B cell (primary cell): ENCODE data around the gene TRMT2B. TPM values are rescaled to one million over a fixed set of nuclear protein-coding genes. Genes with fewer than 3 reads are reported as not detected.

ENCODE experiments used
- ATAC-seq: fragments of 200-7000 bp; cut with Tn5 transposase; one replicate; pipeline ENCODE4 v1.10.0; 2021; ENCODE audit warnings: low read depth, mild to moderate bottlenecking, moderate number of reproducible peaks, moderate library complexity
- CTCF ChIA-PET: fragments of 350-600 bp; sonication (Branson Sonifier 250); formaldehyde crosslinking; loops from one replicate; lab custom pipeline; 2021; ENCODE audit warnings: antibody characterized with exemption, inconsistent platforms; lab: Charles Lee
- POLR2A ChIA-PET: fragments of 350-600 bp; sonication (Branson Sonifier 250); formaldehyde crosslinking; loops from one replicate; lab custom pipeline; 2021; ENCODE audit warnings: antibody characterized with exemption; lab: Charles Lee
- DNase-seq: peaks from one replicate; pipeline ENCODE4 v3.0.0; 2013
- H2AFZ ChIP-seq: 2 replicates; pipeline ENCODE4 v1.6.1; 2012; ENCODE audit warnings: mild to moderate bottlenecking, low read depth, low read length; ENCODE audit not compliant: insufficient read depth, poor library complexity, severe bottlenecking
- H3K27ac ChIP-seq, 2 donors: 1 replicate in 1 of 2; 2 replicates in 1 of 2; pipeline ENCODE4 v1.5.1; 2012 to 2013; ENCODE audit warnings: low read length in 2 of 2, mild to moderate bottlenecking in 2 of 2, moderate library complexity in 1 of 2
- H3K27me3 ChIP-seq, 4 experiments: fragments of 200-600 bp in 1 of 4; sonication (generic) in 1 of 4; replicated peaks in 1 of 4; 1 replicate in 2 of 4; 2 replicates in 2 of 4; pipeline versions ENCODE4 v1.6.1 to v1.7.0; 2013 to 2016; ENCODE audit warnings: low read length in 3 of 4, mild to moderate bottlenecking in 2 of 4, mixed read lengths in 1 of 4, moderate library complexity in 1 of 4; ENCODE audit not compliant: insufficient read depth in 4 of 4, control insufficient read depth in 3 of 4; ENCODE audit errors: control extremely low read depth in 1 of 4
- H3K36me3 ChIP-seq, 2 experiments: replicated peaks in 1 of 2; 1 replicate in 1 of 2; 2 replicates in 1 of 2; pipeline versions ENCODE4 v1.6.1 to v1.7.1; 2013; ENCODE audit warnings: low read length in 1 of 2; ENCODE audit not compliant: insufficient read depth in 2 of 2, control insufficient read depth in 1 of 2; ENCODE audit errors: control extremely low read depth in 1 of 2, extremely low read depth in 1 of 2
- H3K4me1 ChIP-seq, 2 donors: fragments of 200-600 bp in 1 of 2; sonication (generic) in 1 of 2; 1 replicate in 1 of 2; 2 replicates in 1 of 2; pipeline versions ENCODE4 v1.5.1 to v1.6.1; 2013 to 2017; ENCODE audit warnings: low read length in 2 of 2; ENCODE audit not compliant: control insufficient read depth in 2 of 2, insufficient read depth in 2 of 2
- H3K4me2 ChIP-seq: replicated peaks from 2 replicates; pipeline ENCODE3; 2012; ENCODE audit warnings: mild to moderate bottlenecking, low read depth, low read length; ENCODE audit not compliant: poor library complexity, severe bottlenecking
- H3K4me3 ChIP-seq, 5 experiments: fragments of 200-600 bp in 1 of 5; sonication (generic) in 1 of 5; 1 replicate in 3 of 5; 2 replicates in 2 of 5; pipeline versions ENCODE4 v1.5.1 to v1.7.0; 2011 to 2016; ENCODE audit warnings: low read length in 4 of 5, mild to moderate bottlenecking in 4 of 5, low read depth in 2 of 5, control low read depth in 1 of 5, moderate library complexity in 1 of 5; ENCODE audit not compliant: insufficient read depth in 1 of 5; ENCODE audit errors: control extremely low read depth in 1 of 5, extremely low read depth in 1 of 5
- H3K79me2 ChIP-seq: fragments of 200-600 bp; sonication (generic); one replicate; pipeline ENCODE4 v1.6.0; 2016; ENCODE audit warnings: low read length; ENCODE audit not compliant: control insufficient read depth, insufficient read depth
- H3K9ac ChIP-seq: fragments of 200-600 bp; sonication (generic); 2 replicates; pipeline ENCODE4 v1.6.1; 2017; ENCODE audit warnings: mild to moderate bottlenecking, low read length, moderate library complexity
- H3K9me3 ChIP-seq, 3 donors: one replicate each; pipeline versions ENCODE4 v1.6.1 to v1.7.1; 2013; ENCODE audit warnings: low read length in 2 of 3; ENCODE audit not compliant: control insufficient read depth in 2 of 3, insufficient read depth in 1 of 3; ENCODE audit errors: control extremely low read depth in 1 of 3
- H4K20me1 ChIP-seq: 2 replicates; pipeline ENCODE4 v1.6.0; 2012; ENCODE audit warnings: mild to moderate bottlenecking, low read length; ENCODE audit not compliant: insufficient read depth, control insufficient read depth, poor library complexity, severe bottlenecking
- H3K27ac Mint-ChIP-seq: one replicate; pipeline ENCODE4 v1.8.0; 2021; ENCODE audit warnings: mixed read lengths
- H3K27me3 Mint-ChIP-seq: one replicate; pipeline ENCODE4 v1.8.0; 2021; ENCODE audit warnings: mixed read lengths
- H3K4me1 Mint-ChIP-seq: one replicate; pipeline ENCODE4 v1.8.0; 2021; ENCODE audit warnings: mixed read lengths
- H3K4me3 Mint-ChIP-seq: one replicate; pipeline ENCODE4 v1.8.0; 2021; ENCODE audit warnings: mixed read lengths
- H3K9me3 Mint-ChIP-seq: one replicate; pipeline ENCODE4 v1.8.0; 2022; ENCODE audit warnings: mixed read lengths; ENCODE audit not compliant: insufficient read depth
- EZH2 ChIP-seq: IDR thresholded peaks from 2 replicates; pipeline ENCODE4 v1.6.1; 2012; ENCODE audit warnings: borderline replicate concordance, low read depth, mild to moderate bottlenecking, moderate library complexity, low read length; ENCODE audit not compliant: insufficient read depth, poor library complexity, severe bottlenecking
- WGBS: methylation state at CpG from one replicate; pipeline ENCODE4 v1.1.5; 2013; ENCODE audit warnings: missing lambda C conversion rate; ENCODE audit not compliant: insufficient coverage; 5-methylcytosine and 5-hydroxymethylcytosine counted together
- intact Hi-C: fragments of 100-400 bp; cut with micrococcal nuclease; formaldehyde crosslinking; loops from one replicate; pipeline ENCODE4 v1.10.0; 2022
- polyA plus RNA-seq: library from polyadenylated mRNA; depleted of rRNA; stranded (reverse); fragments of >200 nt; gene quantifications from 2 replicates; pipeline ENCODE4 v1.2.3, GENCODE V29; 2012
- total RNA-seq, 2 donors: library from RNA; stranded (reverse); fragments of 120-200 nt in 1 of 2; gene quantifications; 1 replicate in 1 of 2; 2 replicates in 1 of 2; pipeline versions ENCODE4 v1.2.3 to v1.2.4, GENCODE V29; 2013 to 2022
- TF ChIP-seq, protein P1 (sequence below): fragments of 200-600 bp; IDR thresholded peaks from one replicate; pipeline ENCODE4 v1.8.0; 2022; ENCODE audit warnings: antibody characterized with exemption, mild to moderate bottlenecking

TRMT2B gene
- total and polyA plus RNA-seq, 2 donors (not counting 1 experiment from before 2014, with no cell fraction given): 30.9 to 51.2 TPM

DNA sequence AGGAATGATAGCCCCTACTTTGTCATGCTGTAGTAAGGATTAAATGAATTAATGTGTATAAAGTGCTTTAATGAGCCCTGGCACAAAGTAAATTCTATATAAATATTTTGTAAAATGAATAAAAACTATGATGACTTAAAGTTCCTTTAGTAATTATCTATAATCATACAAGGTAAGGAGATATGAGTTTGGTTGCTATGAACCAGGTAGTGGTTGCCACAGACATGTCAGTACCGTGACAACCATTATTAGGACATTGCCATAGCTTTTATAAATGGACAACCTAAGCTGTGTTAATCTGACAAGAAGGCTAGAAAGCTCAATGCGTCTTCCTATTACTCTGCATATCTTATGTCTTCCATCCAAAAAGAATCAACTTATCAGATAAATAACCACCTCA, 82.5 kb downstream of the TRMT2B start, which contains the start of gene ARL13A:
Gene ARL13A, plus strand, starts transcription at position 301 of the 400 bp plus-strand sequence. CDS start 3,982 bp downstream, outside the sequence.
- no peaks in the 10 kb centered on the region for H3K4me1 Mint-ChIP-seq
- intact Hi-C loops: no loop called here
- H3K27me3 ChIP-seq: no peaks in the 10 kb centered on the region
- no peak within 1 kb of the TSS for H3K27ac Mint-ChIP-seq
- POLR2A ChIA-PET: no interaction called here
- H3K36me3 ChIP-seq: no peaks in the 10 kb centered on the region
- DNase-seq (no peak), ATAC-seq (no peak)
- no peaks in the 10 kb centered on the region for H4K20me1 ChIP-seq
- no peak within 1 kb of the TSS for H3K4me3 Mint-ChIP-seq
- no peaks in the 10 kb centered on the region for H3K27me3 Mint-ChIP-seq
- no peak within 1 kb of the TSS for H3K27ac ChIP-seq
- H3K4me1 ChIP-seq: no peaks in the 10 kb centered on the region
- H2AFZ ChIP-seq: no peak within 1 kb of the TSS
- WGBS: no CpG with 5 or more reads among the region's 2 CpGs
- H3K4me3 ChIP-seq: no peak within 1 kb of the TSS
- H3K4me2 ChIP-seq: no peak within 1 kb of the TSS
- no peak for TF ChIP-seq EZH2
- TF ChIP-seq, protein P1, sequence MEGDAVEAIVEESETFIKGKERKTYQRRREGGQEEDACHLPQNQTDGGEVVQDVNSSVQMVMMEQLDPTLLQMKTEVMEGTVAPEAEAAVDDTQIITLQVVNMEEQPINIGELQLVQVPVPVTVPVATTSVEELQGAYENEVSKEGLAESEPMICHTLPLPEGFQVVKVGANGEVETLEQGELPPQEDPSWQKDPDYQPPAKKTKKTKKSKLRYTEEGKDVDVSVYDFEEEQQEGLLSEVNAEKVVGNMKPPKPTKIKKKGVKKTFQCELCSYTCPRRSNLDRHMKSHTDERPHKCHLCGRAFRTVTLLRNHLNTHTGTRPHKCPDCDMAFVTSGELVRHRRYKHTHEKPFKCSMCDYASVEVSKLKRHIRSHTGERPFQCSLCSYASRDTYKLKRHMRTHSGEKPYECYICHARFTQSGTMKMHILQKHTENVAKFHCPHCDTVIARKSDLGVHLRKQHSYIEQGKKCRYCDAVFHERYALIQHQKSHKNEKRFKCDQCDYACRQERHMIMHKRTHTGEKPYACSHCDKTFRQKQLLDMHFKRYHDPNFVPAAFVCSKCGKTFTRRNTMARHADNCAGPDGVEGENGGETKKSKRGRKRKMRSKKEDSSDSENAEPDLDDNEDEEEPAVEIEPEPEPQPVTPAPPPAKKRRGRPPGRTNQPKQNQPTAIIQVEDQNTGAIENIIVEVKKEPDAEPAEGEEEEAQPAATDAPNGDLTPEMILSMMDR: no peak
- no peaks in the 10 kb centered on the region for H3K9me3 ChIP-seq
- no peaks in the 10 kb centered on the region for H3K79me2 ChIP-seq
- no peaks in the 10 kb centered on the region for H3K9me3 Mint-ChIP-seq
- CTCF ChIA-PET: no interaction called here
- H3K9ac ChIP-seq: no peak within 1 kb of the TSS

DNA sequence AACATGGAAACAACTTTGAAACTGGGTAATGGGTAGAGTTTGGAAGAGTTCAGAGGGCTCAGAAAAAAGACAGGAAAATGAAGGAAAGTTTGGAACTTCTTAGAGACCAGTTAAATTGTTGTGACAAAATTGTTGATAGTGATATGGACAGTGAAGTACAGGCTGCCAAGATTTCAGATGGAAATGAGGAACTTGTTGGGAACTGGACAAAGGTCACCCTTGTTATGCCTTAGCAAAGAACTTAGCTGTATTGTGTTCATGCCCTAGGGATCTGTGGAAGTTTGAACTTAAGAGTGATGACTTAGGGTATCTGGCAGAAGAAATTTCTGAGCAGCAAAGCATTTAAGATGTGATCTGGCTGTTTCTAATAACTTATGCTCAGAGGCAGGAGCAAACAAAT, 87.5 kb downstream of the TRMT2B start:
- no peaks in the 10 kb centered on the region for H4K20me1 ChIP-seq
- H3K9me3 ChIP-seq: peaks cover 0 to 7% (median 0%) of the 10 kb centered on the region in 3 donors
- no peak overlapping the region for H3K4me3 ChIP-seq
- H3K9ac ChIP-seq: no peak overlapping the region
- Mint-ChIP-seq H3K27me3 (no peaks in the 10 kb centered on the region), H3K4me3 (no peak overlapping the region), H3K4me1 (no peaks in the 10 kb centered on the region), H3K27ac (no peak overlapping the region), H3K9me3 (no peaks in the 10 kb centered on the region)
- ChIA-PET POLR2A (no interaction called here), CTCF (no interaction called here)
- no peaks in the 10 kb centered on the region for H3K36me3 ChIP-seq
- DNase-seq: no peak
- no peaks in the 10 kb centered on the region for H3K4me1 ChIP-seq
- H3K4me2 ChIP-seq: no peak overlapping the region
- no peaks in the 10 kb centered on the region for H3K79me2 ChIP-seq
- no peak for ATAC-seq
- intact Hi-C loops: no loop called here
- no peak overlapping the region for H2AFZ ChIP-seq
- TF ChIP-seq, protein P1: no peak
- no peak for TF ChIP-seq EZH2
- no peaks in the 10 kb centered on the region for H3K27me3 ChIP-seq
- H3K27ac ChIP-seq: no peak overlapping the region
